SU-DHL-6 (cell line): Measurements from ENCODE around the gene HMCN2.

Experiments
- H2AFZ ChIP-seq: fragments of 200-600 bp; sonication (generic); 2 replicates; pipeline ENCODE4 v1.6.1; 2014; ENCODE audit warnings: low read depth, mild to moderate bottlenecking, moderate library complexity, mixed read lengths, antibody characterized with exemption, low read length; ENCODE audit not compliant: severe bottlenecking
- H3F3A ChIP-seq: fragments of 200-600 bp; shearing (Covaris generic); 2 replicates; pipeline ENCODE4 v1.6.0; 2016; ENCODE audit warnings: antibody characterized with exemption, mild to moderate bottlenecking; ENCODE audit not compliant: insufficient read depth
- H3K27ac ChIP-seq: fragments of 200-600 bp; sonication (generic); 2 replicates; pipeline ENCODE4 v1.5.1; 2016; ENCODE audit warnings: low read depth, mild to moderate bottlenecking, low read length, moderate library complexity, mixed read lengths
- H3K27me3 ChIP-seq: fragments of 200-600 bp; sonication (generic), shearing (Covaris generic); 2 replicates; pipeline ENCODE4 v1.6.0; 2014; ENCODE audit warnings: mild to moderate bottlenecking, low read length
- H3K36me3 ChIP-seq: fragments of 200-600 bp; sonication (generic); 2 replicates; pipeline ENCODE4 v1.6.1; 2014; ENCODE audit warnings: mild to moderate bottlenecking, low read length, mixed read lengths
- H3K4me2 ChIP-seq: fragments of 300-600, 200-600 bp; shearing (Covaris generic), sonication (generic); 2 replicates; pipeline ENCODE4 v1.6.0; 2014; ENCODE audit warnings: low read length, low read depth, mild to moderate bottlenecking; ENCODE audit not compliant: poor library complexity, severe bottlenecking
- H3K4me3 ChIP-seq: fragments of 200-600 bp; sonication (generic); 2 replicates; pipeline ENCODE4 v1.5.1; 2014; ENCODE audit warnings: antibody characterized with exemption, low read length, mild to moderate bottlenecking, mixed read lengths; ENCODE audit not compliant: insufficient read depth, poor library complexity, severe bottlenecking
- H3K79me2 ChIP-seq: fragments of 200-600 bp; sonication (generic); 2 replicates; pipeline ENCODE4 v1.6.1; 2014; ENCODE audit warnings: mild to moderate bottlenecking, low read length, moderate library complexity; ENCODE audit not compliant: insufficient read depth
- H3K9ac ChIP-seq: fragments of 200-600 bp; sonication (generic); 2 replicates; pipeline ENCODE4 v1.7.0; 2014; ENCODE audit warnings: mild to moderate bottlenecking, low read length
- H3K9me2 ChIP-seq: fragments of 200-600 bp; sonication (generic); replicated peaks from 2 replicates; pipeline ENCODE4 v1.6.1; 2014; ENCODE audit warnings: low read length; ENCODE audit not compliant: insufficient read depth
- H3K9me3 ChIP-seq: fragments of 200-600 bp; sonication (generic); 2 replicates; pipeline ENCODE4 v1.6.1; 2014; ENCODE audit warnings: low read length, mixed read lengths; ENCODE audit not compliant: insufficient read depth
- H4K20me1 ChIP-seq: fragments of 200-600 bp; sonication (generic); 2 replicates; pipeline ENCODE4 v1.6.1; 2014; ENCODE audit warnings: low read depth, mild to moderate bottlenecking, antibody characterized with exemption, low read length, moderate library complexity, mixed read lengths
- EZH2phosphoT487 ChIP-seq: fragments of 200-600 bp; sonication (generic), shearing (Covaris generic); conservative IDR thresholded peaks from 2 replicates; pipeline ENCODE4 v1.6.1; 2018; ENCODE audit warnings: mild to moderate bottlenecking, antibody characterized with exemption, low read length, moderate library complexity, mixed read lengths
- TF ChIP-seq, protein P1 (sequence below): fragments of 200-600 bp; sonication (generic); IDR thresholded peaks from one replicate; pipeline ENCODE4 v1.5.1; 2017; ENCODE audit warnings: antibody characterized with exemption, mild to moderate bottlenecking, low read length, moderate library complexity; ENCODE audit not compliant: insufficient read depth, poor library complexity, severe bottlenecking

Gene HMCN2

DNA sequence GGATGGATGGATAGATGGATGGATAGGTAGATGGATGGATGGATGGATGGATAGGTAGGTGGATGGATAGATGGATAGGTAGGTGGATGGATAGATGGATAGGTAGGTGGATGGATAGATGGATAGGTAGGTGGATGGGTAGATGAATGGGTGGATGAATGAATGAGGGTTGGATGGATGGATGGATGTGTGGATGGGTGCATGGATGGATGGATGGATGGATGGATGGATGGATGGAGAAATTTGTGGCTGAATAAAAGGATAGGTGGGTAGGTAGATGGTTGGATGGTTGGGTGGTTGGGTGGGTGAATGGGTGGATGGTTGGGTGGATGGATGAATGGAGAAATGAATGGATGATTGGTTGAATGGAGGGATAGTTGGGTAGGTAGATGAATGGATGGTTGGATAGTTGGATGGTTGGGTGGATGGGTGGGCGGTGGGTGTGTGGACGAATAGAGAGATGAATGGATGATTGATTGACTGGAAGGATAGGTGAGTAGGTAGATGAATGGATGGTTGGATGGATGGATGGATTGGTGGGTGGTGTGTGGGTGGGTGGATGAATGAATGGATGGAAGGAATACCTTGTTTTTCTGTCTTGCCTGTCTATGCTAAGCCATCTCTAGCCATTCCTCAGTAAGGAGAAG, 108.2 kb downstream of the HMCN2 start:
- Histone ChIP-seq H3F3A (no peaks in the 10 kb centered on the region), H3K27ac (no peak overlapping the region), H3K9me3 (no peaks in the 10 kb centered on the region), H3K79me2 (no peaks in the 10 kb centered on the region), H2AFZ (no peak overlapping the region), H3K27me3 (no peaks in the 10 kb centered on the region), H3K9me2 (no peaks in the 10 kb centered on the region), H4K20me1 (no peaks in the 10 kb centered on the region), H3K4me3 (no peak overlapping the region), H3K36me3 (no peaks in the 10 kb centered on the region), H3K9ac (no peak overlapping the region), H3K4me2 (no peak overlapping the region)
- TF ChIP-seq, protein P1, sequence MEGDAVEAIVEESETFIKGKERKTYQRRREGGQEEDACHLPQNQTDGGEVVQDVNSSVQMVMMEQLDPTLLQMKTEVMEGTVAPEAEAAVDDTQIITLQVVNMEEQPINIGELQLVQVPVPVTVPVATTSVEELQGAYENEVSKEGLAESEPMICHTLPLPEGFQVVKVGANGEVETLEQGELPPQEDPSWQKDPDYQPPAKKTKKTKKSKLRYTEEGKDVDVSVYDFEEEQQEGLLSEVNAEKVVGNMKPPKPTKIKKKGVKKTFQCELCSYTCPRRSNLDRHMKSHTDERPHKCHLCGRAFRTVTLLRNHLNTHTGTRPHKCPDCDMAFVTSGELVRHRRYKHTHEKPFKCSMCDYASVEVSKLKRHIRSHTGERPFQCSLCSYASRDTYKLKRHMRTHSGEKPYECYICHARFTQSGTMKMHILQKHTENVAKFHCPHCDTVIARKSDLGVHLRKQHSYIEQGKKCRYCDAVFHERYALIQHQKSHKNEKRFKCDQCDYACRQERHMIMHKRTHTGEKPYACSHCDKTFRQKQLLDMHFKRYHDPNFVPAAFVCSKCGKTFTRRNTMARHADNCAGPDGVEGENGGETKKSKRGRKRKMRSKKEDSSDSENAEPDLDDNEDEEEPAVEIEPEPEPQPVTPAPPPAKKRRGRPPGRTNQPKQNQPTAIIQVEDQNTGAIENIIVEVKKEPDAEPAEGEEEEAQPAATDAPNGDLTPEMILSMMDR, result no peak
- no peak for TF ChIP-seq EZH2phosphoT487

DNA sequence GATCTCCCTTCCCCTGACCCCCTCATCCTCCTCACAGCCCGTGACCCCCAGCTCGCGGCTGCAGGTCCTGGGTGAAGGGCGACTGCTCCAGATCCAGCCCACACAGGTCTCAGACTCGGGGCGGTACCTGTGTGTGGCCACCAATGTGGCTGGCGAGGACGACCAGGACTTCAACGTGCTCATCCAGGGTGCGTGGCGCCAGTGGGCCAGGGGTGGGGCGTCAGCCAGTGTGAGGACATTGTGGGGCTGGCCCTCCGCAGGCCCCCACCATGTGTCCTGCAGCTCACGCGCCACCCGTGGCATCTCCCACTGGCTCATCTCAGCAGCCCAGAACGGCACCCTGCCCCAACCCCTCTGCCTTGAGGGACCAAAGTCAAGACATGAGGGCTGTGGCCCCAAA, 112.1 kb downstream of the HMCN2 start:
- H3K27me3 ChIP-seq, result no peaks in the 10 kb centered on the region
- no peaks in the 10 kb centered on the region for H3K36me3 ChIP-seq
- H3K9me3 ChIP-seq, result no peaks in the 10 kb centered on the region
- no peaks in the 10 kb centered on the region for H3K9me2 ChIP-seq
- no peak overlapping the region for H2AFZ ChIP-seq
- no peaks in the 10 kb centered on the region for H3F3A ChIP-seq
- H3K4me2 ChIP-seq, result no peak overlapping the region
- H4K20me1 ChIP-seq, result no peaks in the 10 kb centered on the region
- no peaks in the 10 kb centered on the region for H3K79me2 ChIP-seq
- no peak overlapping the region for H3K9ac ChIP-seq
- no peak overlapping the region for H3K27ac ChIP-seq
- no peak overlapping the region for H3K4me3 ChIP-seq
- TF ChIP-seq, protein P1, result no peak
- TF ChIP-seq EZH2phosphoT487, result no peak

- Histone ChIP-seq H3K9ac (no peak overlapping the region), H3K4me2 (no peak overlapping the region), H3K4me3 (no peak overlapping the region), H3F3A (no peaks in the 10 kb centered on the region), H3K36me3 (no peaks in the 10 kb centered on the region), H3K9me3 (no peaks in the 10 kb centered on the region), H4K20me1 (no peaks in the 10 kb centered on the region), H3K27ac (no peak overlapping the region), H3K9me2 (no peaks in the 10 kb centered on the region), H2AFZ (no peak overlapping the region), H3K79me2 (no peaks in the 10 kb centered on the region), H3K27me3 (no peaks in the 10 kb centered on the region)
- no peak for TF ChIP-seq EZH2phosphoT487
- TF ChIP-seq, protein P1, result no peak
Observed at GRCh38 chr9:130378875-130379648, 113.5 kb downstream of the HMCN2 start.
